Activated naive CD4-positive, alpha-beta T cell treated with anti-CD3 and anti-CD28 coated beads for 36 hours (primary cell): ENCODE results near the gene DPP6. TPM values are rescaled to one million over a fixed set of nuclear protein-coding genes. Genes with fewer than 3 reads are reported as not detected.
"Not testable (repeated sequence)": the region's sequence is repeated elsewhere in the genome, so short reads cannot be mapped to it uniquely, and the experiment has no call there.

Experiments used
- CTCF ChIA-PET: fragments of 350-600 bp; sonication (Branson Sonifier 250); formaldehyde crosslinking; loops from one replicate; lab custom pipeline; 2021; ENCODE audit warnings: antibody characterized with exemption; lab: Charles Lee
- DNase-seq: peaks from one replicate; pipeline ENCODE4 v3.0.0-alpha.2; 2020
- H3K27ac Mint-ChIP-seq: one replicate; pipeline ENCODE4 v1.8.0; 2021; ENCODE audit warnings: mild to moderate bottlenecking, mixed read lengths
- H3K27me3 Mint-ChIP-seq: one replicate; pipeline ENCODE4 v1.8.0; 2021; ENCODE audit warnings: low read depth, mixed read lengths
- H3K36me3 Mint-ChIP-seq: one replicate; pipeline ENCODE4 v1.8.0; 2021; ENCODE audit warnings: low read depth, mixed read lengths
- H3K4me1 Mint-ChIP-seq: one replicate; pipeline ENCODE4 v1.8.0; 2021; ENCODE audit warnings: low read depth, mixed read lengths
- H3K4me3 Mint-ChIP-seq: one replicate; pipeline ENCODE4 v1.8.0; 2021; ENCODE audit warnings: mild to moderate bottlenecking, moderate library complexity, mixed read lengths
- H3K9me3 Mint-ChIP-seq: one replicate; pipeline ENCODE4 v1.8.0; 2021; ENCODE audit warnings: mixed read lengths
- intact Hi-C: fragments of 100-400 bp; cut with micrococcal nuclease; formaldehyde crosslinking; loops from one replicate; pipeline ENCODE4 v1.15.1; 2023
- total RNA-seq, 2 experiments: library from RNA; stranded (reverse); gene quantifications; one replicate each; pipeline ENCODE4 v1.2.3, GENCODE V29; 2021

DPP6 gene
- total RNA-seq, 2 experiments from 2014 or later, result not detected

DNA sequence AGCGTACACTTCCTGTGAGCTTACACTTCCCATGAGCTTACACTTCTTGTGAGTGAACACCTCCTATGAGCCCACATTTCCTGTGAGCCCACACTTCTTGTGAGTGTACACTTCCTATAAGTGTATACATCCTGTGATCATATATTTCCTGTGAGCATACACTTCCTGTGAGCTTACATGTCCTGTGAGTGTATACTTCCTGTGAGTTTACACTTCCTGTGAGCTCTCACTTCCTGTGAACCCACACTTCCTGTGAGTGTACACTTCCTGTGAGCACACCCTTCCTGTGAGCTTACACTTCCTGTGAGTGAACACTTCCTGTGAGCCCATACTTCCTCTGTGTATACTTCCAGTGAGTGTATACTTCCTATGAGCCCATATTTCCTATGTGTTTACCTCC lies 82.5 kb downstream of the DPP6 start:
- H3K27me3 Mint-ChIP-seq, H3K36me3 Mint-ChIP-seq, H3K27ac Mint-ChIP-seq, intact Hi-C loops, CTCF ChIA-PET, DNase-seq, H3K4me1 Mint-ChIP-seq, H3K4me3 Mint-ChIP-seq: not testable (repeated sequence)
- H3K9me3 Mint-ChIP-seq, result peaks cover 18% of the 10 kb centered on the region

GRCh38 chr7:154135646-154136045 lies 83.4 kb downstream of the DPP6 start:
- intact Hi-C loops, H3K4me1 Mint-ChIP-seq, H3K4me3 Mint-ChIP-seq, DNase-seq, H3K36me3 Mint-ChIP-seq, CTCF ChIA-PET, H3K27ac Mint-ChIP-seq, H3K27me3 Mint-ChIP-seq: not testable (repeated sequence)
- H3K9me3 Mint-ChIP-seq, result peaks cover 18% of the 10 kb centered on the region

GRCh38 chr7:154145922-154146706 lies 93.9 kb downstream of the DPP6 start:
- CTCF ChIA-PET, result not testable (repeated sequence)

DNA sequence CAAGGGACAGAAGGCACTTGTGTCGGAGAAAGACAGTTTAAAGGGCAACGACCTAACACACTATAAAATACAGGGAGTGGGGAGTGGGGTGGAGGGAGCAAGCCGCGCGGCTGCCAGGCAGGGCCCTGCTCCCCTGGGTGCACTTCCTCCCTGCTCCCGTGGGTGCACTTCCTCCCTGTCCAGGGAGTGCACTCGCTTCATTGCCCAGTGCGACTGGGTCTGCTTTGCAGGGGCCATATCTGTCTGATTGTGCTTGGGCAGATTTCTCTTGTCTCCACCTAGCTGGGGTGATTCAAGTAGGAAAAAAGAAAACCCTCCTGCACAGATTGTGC lies 94.5 kb downstream of the DPP6 start:
- H3K4me3 Mint-ChIP-seq, CTCF ChIA-PET, intact Hi-C loops, H3K27me3 Mint-ChIP-seq, H3K4me1 Mint-ChIP-seq, H3K9me3 Mint-ChIP-seq, H3K36me3 Mint-ChIP-seq, H3K27ac Mint-ChIP-seq, DNase-seq: not testable (repeated sequence)

More at GRCh38 chr7:154145922-154146706, 93.9 kb downstream of the DPP6 start:
- H3K4me3 Mint-ChIP-seq, DNase-seq, H3K9me3 Mint-ChIP-seq, H3K36me3 Mint-ChIP-seq, H3K27me3 Mint-ChIP-seq, H3K27ac Mint-ChIP-seq, intact Hi-C loops, H3K4me1 Mint-ChIP-seq: not testable (repeated sequence)

GRCh38 chr7:154148791-154149516 lies 96.8 kb downstream of the DPP6 start:
- H3K27me3 Mint-ChIP-seq, H3K9me3 Mint-ChIP-seq, H3K36me3 Mint-ChIP-seq, intact Hi-C loops, DNase-seq, H3K4me1 Mint-ChIP-seq, CTCF ChIA-PET, H3K27ac Mint-ChIP-seq, H3K4me3 Mint-ChIP-seq: not testable (repeated sequence)

- H3K4me1 Mint-ChIP-seq, H3K27me3 Mint-ChIP-seq, H3K4me3 Mint-ChIP-seq, H3K9me3 Mint-ChIP-seq, intact Hi-C loops, H3K36me3 Mint-ChIP-seq, H3K27ac Mint-ChIP-seq, DNase-seq, CTCF ChIA-PET: not testable (repeated sequence)
These were observed 98.5 kb downstream of the DPP6 start for GRCh38 chr7:154150656-154151055.

DNA sequence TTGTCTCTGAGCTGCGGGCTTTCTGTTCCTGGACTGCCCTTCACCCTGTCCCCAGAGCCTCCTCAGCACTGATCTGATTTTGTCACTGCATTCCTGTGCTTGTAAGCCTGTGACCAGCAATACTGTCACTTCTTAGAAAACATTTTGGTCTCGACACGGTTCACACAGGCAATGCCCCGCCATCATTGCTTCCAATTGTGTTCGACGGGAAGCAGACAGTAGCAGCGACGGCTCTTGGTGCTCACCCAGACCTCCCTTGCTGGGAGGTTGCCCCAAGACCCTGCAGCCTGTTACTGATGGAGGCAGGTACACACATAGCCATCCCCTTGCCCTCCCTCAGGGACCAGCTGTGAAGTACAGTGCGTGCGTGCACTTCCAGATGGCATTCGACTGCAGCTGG lies 99.1 kb downstream of the DPP6 start:
- CTCF ChIA-PET, H3K27ac Mint-ChIP-seq, H3K4me1 Mint-ChIP-seq, H3K27me3 Mint-ChIP-seq, intact Hi-C loops, H3K9me3 Mint-ChIP-seq, H3K4me3 Mint-ChIP-seq, H3K36me3 Mint-ChIP-seq, DNase-seq: not testable (repeated sequence)

- H3K9me3 Mint-ChIP-seq, intact Hi-C loops, CTCF ChIA-PET, H3K4me3 Mint-ChIP-seq, H3K27ac Mint-ChIP-seq, H3K27me3 Mint-ChIP-seq, H3K4me1 Mint-ChIP-seq, DNase-seq, H3K36me3 Mint-ChIP-seq: not testable (repeated sequence)
These were observed 103.7 kb downstream of the DPP6 start for GRCh38 chr7:154155928-154156327.

DNA sequence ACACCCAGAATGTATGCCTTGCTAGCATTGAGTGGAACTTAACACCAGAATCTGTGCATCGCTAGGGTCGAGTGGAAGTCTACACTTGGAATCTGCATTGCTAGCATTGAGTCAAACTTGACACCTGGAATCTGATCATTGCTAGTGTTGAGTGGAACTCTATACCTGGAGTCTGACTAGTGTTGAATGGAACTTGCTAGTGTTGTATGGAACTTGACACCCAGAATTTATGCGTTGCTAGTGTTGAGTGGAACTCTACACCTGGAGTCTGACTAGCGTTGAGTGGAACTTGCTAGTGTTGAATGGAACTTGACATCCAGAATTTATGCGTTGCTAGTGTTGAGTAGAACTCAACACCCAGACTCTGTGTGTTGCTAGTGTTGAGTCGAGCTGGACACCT lies 110.7 kb downstream of the DPP6 start:
- intact Hi-C loops, H3K27ac Mint-ChIP-seq, H3K36me3 Mint-ChIP-seq, H3K9me3 Mint-ChIP-seq, H3K27me3 Mint-ChIP-seq, H3K4me1 Mint-ChIP-seq, CTCF ChIA-PET, H3K4me3 Mint-ChIP-seq, DNase-seq: not testable (repeated sequence)

DNA sequence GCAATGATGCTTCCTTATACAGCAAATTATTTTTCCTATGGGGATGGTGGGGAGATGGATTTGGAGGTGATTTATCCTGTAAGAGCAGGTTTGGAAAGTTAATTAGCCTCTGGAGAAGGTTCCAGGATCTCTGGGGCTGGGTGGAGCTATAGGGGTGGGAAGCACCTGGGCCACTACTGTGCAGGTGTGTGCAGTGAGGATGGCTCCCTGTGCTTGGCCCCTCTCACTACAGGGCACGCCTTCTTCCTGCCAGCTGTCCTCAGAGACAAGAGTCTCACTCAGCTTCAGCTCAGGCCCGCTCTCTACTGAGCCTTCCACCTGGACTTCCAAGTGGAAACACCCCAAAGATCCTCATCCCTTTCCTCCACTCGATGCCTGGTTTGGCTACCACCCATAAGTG lies 111.4 kb downstream of the DPP6 start:
- H3K27ac Mint-ChIP-seq, intact Hi-C loops, H3K4me3 Mint-ChIP-seq, H3K27me3 Mint-ChIP-seq, H3K9me3 Mint-ChIP-seq, DNase-seq, H3K4me1 Mint-ChIP-seq, CTCF ChIA-PET, H3K36me3 Mint-ChIP-seq: not testable (repeated sequence)

DNA sequence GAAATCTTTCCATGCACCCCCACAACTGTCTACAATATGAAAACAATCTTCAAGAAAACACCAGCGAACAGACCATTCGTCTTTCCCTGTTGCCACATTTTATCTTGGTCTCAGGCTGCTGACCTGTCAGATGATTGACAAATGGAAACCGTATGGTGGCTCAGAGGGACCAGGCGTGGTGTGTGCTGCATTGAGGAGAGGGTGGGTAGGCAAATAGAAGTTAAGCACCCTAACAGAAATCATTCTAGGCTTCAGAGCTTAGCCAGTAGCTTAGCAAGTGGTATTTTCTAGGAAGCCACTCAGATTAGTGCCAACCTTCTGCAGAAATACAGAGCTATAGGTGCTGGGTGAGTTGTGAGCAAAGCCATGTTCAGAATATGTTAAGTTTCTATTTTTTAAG lies 114.9 kb downstream of the DPP6 start:
- CTCF ChIA-PET, result no interaction called here
- Mint-ChIP-seq H3K4me1 (no peaks in the 10 kb centered on the region), H3K27ac (no peak overlapping the region), H3K36me3 (no peaks in the 10 kb centered on the region), H3K27me3 (no peaks in the 10 kb centered on the region), H3K9me3 (peaks cover 1% of the 10 kb centered on the region), H3K4me3 (no peak overlapping the region)
- intact Hi-C loops, result no loop called here
- no peak for DNase-seq

DNA sequence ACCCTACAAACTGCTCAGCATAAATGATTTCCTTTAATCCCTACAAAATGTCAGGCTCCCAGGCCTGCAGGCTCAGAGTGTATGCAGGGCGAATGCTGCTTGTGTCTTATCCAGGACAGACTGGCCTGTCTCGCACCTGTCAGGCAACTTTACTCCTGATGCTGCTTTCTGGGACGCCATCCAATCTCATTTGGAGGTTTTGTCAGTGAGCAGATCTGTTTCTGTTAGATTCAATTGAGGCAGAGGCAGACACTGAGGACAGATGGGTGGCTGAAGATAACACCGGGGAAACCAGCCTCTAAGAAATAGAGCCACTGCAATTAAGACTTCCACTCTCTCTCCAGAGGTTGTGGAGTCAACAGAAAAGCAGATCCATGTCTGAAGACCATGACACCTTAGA lies 115.6 kb downstream of the DPP6 start:
- intact Hi-C loops, result no loop called here
- DNase-seq, result no peak
- CTCF ChIA-PET, result no interaction called here
- no peak overlapping the region for H3K27ac Mint-ChIP-seq
- H3K9me3 Mint-ChIP-seq, result peaks cover 1% of the 10 kb centered on the region
- H3K4me1 Mint-ChIP-seq, result no peaks in the 10 kb centered on the region
- H3K36me3 Mint-ChIP-seq, result no peaks in the 10 kb centered on the region
- H3K27me3 Mint-ChIP-seq, result no peaks in the 10 kb centered on the region
- H3K4me3 Mint-ChIP-seq, result no peak overlapping the region

DNA sequence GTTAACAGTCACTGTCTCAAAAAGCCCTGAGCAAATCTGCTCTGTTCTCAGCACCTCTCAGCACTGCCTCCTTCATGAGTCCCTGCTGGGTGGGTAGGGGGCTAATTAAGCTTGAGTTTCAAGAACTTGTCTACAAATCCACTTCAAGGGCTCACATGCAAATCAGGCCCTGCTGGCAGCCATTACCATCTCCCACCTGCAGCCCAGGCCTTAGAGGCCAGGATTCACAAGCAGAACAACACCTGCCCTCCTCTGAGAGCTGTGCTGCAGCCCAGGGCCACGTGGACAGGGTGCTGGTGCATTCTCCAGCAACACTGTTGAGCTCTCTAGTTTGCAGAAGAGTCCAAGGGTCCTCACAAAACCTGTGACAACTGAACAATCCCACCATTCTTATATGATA lies 119.2 kb downstream of the DPP6 start:
- Mint-ChIP-seq H3K4me1 (no peaks in the 10 kb centered on the region), H3K36me3 (no peaks in the 10 kb centered on the region), H3K27ac (no peak overlapping the region), H3K9me3 (no peaks in the 10 kb centered on the region), H3K27me3 (no peaks in the 10 kb centered on the region), H3K4me3 (no peak overlapping the region)
- intact Hi-C loops, result no loop called here
- CTCF ChIA-PET, result no interaction called here
- DNase-seq, result no peak
